Skeletal muscle satellite cell (primary cell): Measurements from ENCODE around the gene OPCML.

Experiments used
- H3K27me3 ChIP-seq: 2 replicates; pipeline ENCODE4 v1.7.0; 2013; ENCODE audit warnings: low read length; ENCODE audit not compliant: control insufficient read depth, insufficient read depth
- H3K36me3 ChIP-seq: 2 replicates; pipeline ENCODE4 v1.7.0; 2013; ENCODE audit warnings: mild to moderate bottlenecking, control low read depth, low read length; ENCODE audit not compliant: insufficient read depth
- H3K4me1 ChIP-seq: 2 replicates; pipeline ENCODE4 v1.7.0; 2013; ENCODE audit warnings: low read length; ENCODE audit not compliant: control insufficient read depth, insufficient read depth
- H3K4me2 ChIP-seq: 2 replicates; pipeline ENCODE4 v1.7.0; 2013; ENCODE audit warnings: mild to moderate bottlenecking, low read length
- H3K4me3 ChIP-seq: 2 replicates; pipeline ENCODE4 v1.7.0; 2013; ENCODE audit warnings: low read length
- H3K9ac ChIP-seq: 2 replicates; pipeline ENCODE4 v1.7.0; 2013; ENCODE audit warnings: mild to moderate bottlenecking, low read depth, low read length, moderate library complexity
- H3K9me3 ChIP-seq: replicated peaks from 2 replicates; pipeline ENCODE4 v1.7.0; 2013; ENCODE audit warnings: mild to moderate bottlenecking, control low read depth, low read length

Gene OPCML

DNA sequence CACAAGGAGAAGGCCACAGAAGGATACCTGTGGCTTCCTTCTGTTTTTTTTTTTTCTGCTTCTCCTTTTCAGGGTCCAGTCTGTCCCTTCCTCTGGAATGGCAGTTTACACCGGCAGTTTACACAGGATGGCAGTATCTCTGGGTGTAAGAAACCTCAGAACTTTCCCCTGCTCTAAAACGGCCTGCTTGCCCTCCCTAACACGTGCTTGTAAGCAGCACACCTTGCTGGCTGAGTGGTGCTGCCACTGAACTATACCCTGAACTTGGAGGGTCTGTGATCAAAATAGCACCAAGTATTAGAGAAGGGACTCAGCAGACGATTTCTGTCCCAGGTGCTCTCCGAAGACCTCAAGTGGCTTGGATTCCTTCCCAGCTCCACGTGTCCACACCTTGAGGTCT is 904 bp upstream of the OPCML start:
- no peak overlapping the region for H3K9ac ChIP-seq

DNA sequence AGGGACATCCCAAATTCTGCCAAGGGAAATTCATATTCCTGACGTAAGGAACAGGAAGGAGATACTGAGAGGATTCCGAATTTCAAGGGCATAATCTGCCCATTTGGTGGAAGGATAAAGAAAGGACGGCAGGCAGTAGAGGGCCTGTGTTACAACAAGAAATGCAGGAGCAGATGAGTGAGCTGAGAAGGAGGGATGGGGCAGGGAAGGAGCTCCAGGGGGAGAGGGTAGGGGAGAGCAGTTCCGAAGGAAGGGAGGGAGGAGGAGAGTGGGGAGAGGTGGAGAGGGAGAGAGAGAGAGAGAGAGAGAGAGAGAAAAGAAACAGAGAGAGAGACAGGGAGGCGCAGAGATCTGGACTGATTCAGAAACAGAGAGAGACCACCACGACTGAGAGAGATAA is 843 bp downstream of the OPCML start:
- Histone ChIP-seq H3K36me3 (no peaks in the 10 kb centered on the region), H3K4me3 (no peak overlapping the region), H3K9ac (no peak overlapping the region), H3K4me1 (no peaks in the 10 kb centered on the region), H3K9me3 (peaks cover 22% of the 10 kb centered on the region), H3K27me3 (no peaks in the 10 kb centered on the region), H3K4me2 (no peak overlapping the region)

More for the DNA sequence above, 904 bp upstream of the OPCML start:
- no peaks in the 10 kb centered on the region for H3K36me3 ChIP-seq
- H3K4me1 ChIP-seq, result no peaks in the 10 kb centered on the region
- peaks cover 15% of the 10 kb centered on the region for H3K9me3 ChIP-seq
- no peak overlapping the region for H3K4me3 ChIP-seq
- H3K27me3 ChIP-seq, result no peaks in the 10 kb centered on the region
- no peak overlapping the region for H3K4me2 ChIP-seq

DNA sequence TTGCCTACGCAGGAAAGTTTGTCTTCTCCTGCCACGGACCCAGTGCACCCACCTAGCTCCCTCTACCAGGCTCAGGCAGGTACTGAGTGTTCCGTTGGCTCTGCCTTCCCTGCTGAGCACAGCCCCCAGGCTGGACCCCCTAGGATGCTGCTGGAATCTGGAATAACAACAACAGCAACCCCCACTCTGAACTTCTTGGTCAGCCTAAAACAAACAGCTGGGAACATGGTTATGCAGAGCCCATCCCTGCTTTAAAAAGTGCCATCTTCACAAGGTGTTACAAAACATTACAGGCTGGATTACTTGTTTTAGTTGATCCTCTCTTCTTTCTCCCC is 1.8 kb downstream of the OPCML start:
- H3K36me3 ChIP-seq, result no peaks in the 10 kb centered on the region
- H3K4me3 ChIP-seq, result no peak overlapping the region
- no peaks in the 10 kb centered on the region for H3K27me3 ChIP-seq
- H3K4me2 ChIP-seq, result no peak overlapping the region
- no peaks in the 10 kb centered on the region for H3K4me1 ChIP-seq
- peaks cover 28% of the 10 kb centered on the region for H3K9me3 ChIP-seq
- no peak overlapping the region for H3K9ac ChIP-seq

DNA sequence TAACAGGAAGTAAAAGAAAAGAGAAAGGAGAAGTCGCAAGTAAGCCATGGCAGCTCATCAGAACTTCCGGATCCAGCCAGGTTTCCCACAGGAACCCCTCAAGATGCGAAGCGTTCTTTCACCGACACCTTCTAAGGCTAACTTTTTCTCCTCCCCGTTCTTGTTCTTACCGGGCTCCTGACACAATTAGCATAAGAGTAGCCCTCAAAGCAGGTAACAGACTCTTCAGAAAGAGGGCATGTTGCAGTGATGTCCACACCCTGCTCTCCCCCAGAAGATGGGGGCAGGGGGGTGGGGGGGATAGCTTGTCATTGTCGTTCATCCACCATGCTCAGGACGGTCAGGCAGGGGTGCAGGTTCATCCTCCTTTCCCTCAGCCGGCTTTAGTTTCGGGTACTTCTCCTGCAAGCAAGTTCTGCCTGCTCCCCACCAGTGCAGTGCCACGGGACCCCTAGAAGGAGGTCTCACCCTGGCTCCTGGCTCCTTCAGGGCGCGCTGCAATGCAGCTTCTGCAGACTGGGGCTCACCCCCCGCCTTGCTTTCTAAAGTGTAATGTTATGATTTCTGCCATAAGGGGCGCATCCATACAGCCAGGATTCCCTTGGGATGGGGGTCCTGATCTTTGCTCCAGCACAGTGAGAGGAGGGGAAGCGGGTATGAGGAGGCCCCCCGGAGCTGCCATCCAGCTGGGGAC is 2.3 kb downstream of the OPCML start:
- Histone ChIP-seq H3K27me3 (no peaks in the 10 kb centered on the region), H3K9me3 (peaks cover 28% of the 10 kb centered on the region), H3K36me3 (no peaks in the 10 kb centered on the region), H3K4me3 (no peak overlapping the region), H3K9ac (no peak overlapping the region), H3K4me2 (no peak overlapping the region), H3K4me1 (no peaks in the 10 kb centered on the region)

DNA sequence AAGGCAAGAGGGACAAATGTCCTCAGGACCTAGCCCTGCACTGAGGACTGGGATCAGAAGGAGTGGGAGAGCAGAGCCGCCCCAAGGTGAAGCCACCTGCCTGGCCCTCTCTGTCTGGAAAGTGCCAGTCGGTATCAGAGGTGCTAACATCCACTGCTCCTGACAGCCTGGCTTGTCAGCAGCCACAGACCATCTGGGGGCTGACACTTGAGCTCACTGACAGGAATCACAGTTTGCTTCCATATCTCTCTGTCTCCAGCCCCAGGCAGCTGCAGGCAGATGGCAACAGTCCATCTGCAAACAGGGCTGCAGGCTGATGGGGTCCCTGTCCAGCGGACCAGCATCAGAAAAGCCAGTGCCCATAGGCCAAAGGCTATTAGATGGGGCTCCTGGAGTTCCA is 5.5 kb downstream of the OPCML start:
- Histone ChIP-seq H3K27me3 (no peaks in the 10 kb centered on the region), H3K4me2 (no peak overlapping the region), H3K36me3 (no peaks in the 10 kb centered on the region)

DNA sequence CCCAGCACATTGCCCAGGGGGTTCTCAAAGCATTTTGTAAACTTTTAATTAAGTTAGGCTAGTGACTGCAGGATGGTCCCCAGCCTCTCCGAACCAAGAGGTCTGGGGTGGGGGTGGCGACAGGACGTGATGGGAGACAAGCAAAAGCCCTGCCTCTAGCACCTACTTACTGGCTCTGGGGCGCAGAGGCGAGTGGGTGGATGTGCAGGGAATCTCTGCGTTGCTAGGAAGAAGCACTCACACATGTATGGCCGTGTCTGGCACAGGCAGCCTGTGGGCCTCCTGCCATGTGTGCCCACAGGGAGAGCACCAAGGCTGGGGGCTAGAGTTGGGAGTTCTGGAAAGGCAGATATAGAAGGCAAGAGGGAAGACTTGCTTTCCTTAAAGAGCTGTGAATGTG is 6.3 kb downstream of the OPCML start:
- no peak overlapping the region for H3K4me3 ChIP-seq
- no peak overlapping the region for H3K4me2 ChIP-seq

More for the DNA sequence above, 5.5 kb downstream of the OPCML start:
- Histone ChIP-seq H3K9me3 (peaks cover 32% of the 10 kb centered on the region), H3K9ac (no peak overlapping the region), H3K4me1 (no peaks in the 10 kb centered on the region), H3K4me3 (no peak overlapping the region)

DNA sequence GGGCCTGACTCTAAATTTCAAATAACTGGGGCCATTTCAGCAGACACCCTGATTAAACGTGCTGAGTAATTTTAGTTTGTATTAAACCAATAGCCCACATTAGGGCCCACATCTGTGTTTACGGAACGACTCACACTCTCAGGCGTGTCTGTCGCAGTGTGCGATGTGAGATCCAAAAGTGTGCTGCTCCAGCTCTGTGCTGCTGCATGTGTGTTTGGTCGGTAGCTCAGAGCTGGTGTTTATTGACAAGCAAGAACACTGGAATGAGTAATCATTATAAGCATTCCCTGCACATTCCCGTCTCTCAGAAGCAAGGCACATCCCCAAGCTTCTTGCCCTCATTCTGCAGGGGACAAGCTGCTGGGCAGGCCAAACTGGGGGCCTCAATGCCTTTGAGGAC is 7.8 kb downstream of the OPCML start:
- Histone ChIP-seq H3K4me2 (no peak overlapping the region), H3K27me3 (no peaks in the 10 kb centered on the region), H3K9me3 (peaks cover 38% of the 10 kb centered on the region), H3K36me3 (no peaks in the 10 kb centered on the region), H3K9ac (no peak overlapping the region), H3K4me1 (no peaks in the 10 kb centered on the region), H3K4me3 (no peak overlapping the region)

More for the DNA sequence above, 6.3 kb downstream of the OPCML start:
- Histone ChIP-seq H3K27me3 (no peaks in the 10 kb centered on the region), H3K9ac (no peak overlapping the region), H3K9me3 (peaks cover 32% of the 10 kb centered on the region), H3K4me1 (no peaks in the 10 kb centered on the region), H3K36me3 (no peaks in the 10 kb centered on the region)

DNA sequence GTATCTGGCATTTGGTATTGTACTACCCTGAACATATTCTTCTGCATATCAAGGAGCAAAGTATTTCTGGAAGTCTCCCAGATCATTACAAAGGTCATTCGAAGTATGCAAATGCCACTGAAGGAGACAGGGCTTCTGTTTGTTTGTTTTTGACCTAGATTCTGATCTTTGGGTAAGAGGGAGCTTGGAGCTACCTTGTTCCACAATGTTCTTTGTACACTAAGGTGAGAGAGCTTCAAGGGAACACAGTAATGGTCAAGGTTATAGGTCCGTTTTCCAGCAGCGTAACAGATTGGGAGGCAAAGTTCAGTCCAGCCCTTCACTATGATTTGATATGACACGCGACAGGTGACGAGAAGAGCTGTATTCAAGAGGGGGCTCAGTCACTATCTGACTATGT is 10.0 kb downstream of the OPCML start:
- peaks cover 43% of the 10 kb centered on the region for H3K9me3 ChIP-seq
- no peaks in the 10 kb centered on the region for H3K4me1 ChIP-seq
- no peak overlapping the region for H3K4me3 ChIP-seq

DNA sequence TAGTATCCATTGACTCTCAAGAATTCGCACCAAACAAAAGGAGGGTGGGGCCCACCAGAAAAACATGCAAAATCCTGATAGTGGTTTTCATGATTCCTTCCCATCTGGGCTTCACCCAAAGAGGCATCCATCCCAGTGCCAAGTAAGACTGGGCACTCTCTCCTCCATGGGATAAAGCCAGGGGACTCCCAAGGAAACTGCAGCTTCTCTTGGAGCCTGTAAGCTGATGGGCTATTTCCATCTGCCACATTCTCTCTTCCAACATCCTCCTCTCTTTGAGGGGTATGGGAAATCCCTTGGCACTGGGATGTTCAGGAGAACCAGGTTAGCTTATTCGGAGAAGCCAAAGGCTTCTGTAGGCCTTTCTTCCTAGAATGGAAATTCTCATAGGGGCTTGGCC is 10.8 kb downstream of the OPCML start:
- peaks cover 40% of the 10 kb centered on the region for H3K9me3 ChIP-seq
- no peaks in the 10 kb centered on the region for H3K4me1 ChIP-seq
- H3K9ac ChIP-seq, result no peak overlapping the region
- no peak overlapping the region for H3K4me2 ChIP-seq
- no peaks in the 10 kb centered on the region for H3K27me3 ChIP-seq
- no peaks in the 10 kb centered on the region for H3K36me3 ChIP-seq
- no peak overlapping the region for H3K4me3 ChIP-seq

More for the DNA sequence above, 10.0 kb downstream of the OPCML start:
- H3K36me3 ChIP-seq, result no peaks in the 10 kb centered on the region
- no peak overlapping the region for H3K4me2 ChIP-seq
- H3K27me3 ChIP-seq, result no peaks in the 10 kb centered on the region
- no peak overlapping the region for H3K9ac ChIP-seq

DNA sequence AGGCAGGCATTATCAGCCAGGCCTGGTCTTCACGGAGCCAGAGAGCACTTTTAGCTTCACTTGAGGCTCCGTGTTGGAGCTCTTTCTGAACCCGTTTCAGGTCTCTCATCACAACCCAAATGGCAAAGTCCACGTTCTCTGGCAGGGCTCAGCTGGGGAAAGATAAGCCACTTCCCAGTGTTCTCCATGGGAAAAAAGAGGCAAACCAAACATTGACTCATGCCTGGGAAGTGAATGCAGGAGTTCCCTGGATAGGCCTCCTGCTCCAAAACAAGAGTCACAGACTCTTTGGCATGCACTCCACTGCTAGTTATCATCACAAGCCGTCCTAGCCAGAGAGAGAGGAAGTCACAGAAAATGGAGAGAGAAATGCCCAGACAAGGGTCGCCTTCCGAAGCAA is 11.6 kb downstream of the OPCML start:
- H3K4me1 ChIP-seq, result no peaks in the 10 kb centered on the region
- H3K9me3 ChIP-seq, result peaks cover 33% of the 10 kb centered on the region
- H3K9ac ChIP-seq, result no peak overlapping the region
- H3K4me2 ChIP-seq, result no peak overlapping the region
- no peak overlapping the region for H3K4me3 ChIP-seq
- H3K27me3 ChIP-seq, result no peaks in the 10 kb centered on the region
- H3K36me3 ChIP-seq, result no peaks in the 10 kb centered on the region

DNA sequence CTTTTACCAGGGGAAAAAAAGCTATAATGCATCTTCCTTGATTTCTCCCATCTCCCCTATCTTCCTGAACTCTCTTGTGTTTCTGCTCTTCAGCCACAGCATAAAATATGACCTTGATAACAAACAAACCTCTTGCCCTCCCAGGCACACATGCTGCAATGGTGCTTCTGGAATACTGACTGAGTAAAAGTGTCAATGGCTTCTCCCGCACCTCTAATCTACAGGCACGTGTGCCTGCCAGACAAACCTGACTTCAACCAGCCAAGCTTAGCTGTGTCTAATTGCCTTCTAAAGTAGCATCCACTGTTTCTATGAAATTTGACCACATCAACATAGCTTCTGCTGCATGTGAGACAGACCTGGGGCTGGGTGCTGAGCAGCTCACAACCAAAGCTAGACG is 12.7 kb downstream of the OPCML start:
- no peak overlapping the region for H3K9ac ChIP-seq
- H3K4me2 ChIP-seq, result no peak overlapping the region
- no peaks in the 10 kb centered on the region for H3K36me3 ChIP-seq
- H3K4me3 ChIP-seq, result no peak overlapping the region
- no peaks in the 10 kb centered on the region for H3K4me1 ChIP-seq
- no peaks in the 10 kb centered on the region for H3K27me3 ChIP-seq
- peaks cover 32% of the 10 kb centered on the region for H3K9me3 ChIP-seq

DNA sequence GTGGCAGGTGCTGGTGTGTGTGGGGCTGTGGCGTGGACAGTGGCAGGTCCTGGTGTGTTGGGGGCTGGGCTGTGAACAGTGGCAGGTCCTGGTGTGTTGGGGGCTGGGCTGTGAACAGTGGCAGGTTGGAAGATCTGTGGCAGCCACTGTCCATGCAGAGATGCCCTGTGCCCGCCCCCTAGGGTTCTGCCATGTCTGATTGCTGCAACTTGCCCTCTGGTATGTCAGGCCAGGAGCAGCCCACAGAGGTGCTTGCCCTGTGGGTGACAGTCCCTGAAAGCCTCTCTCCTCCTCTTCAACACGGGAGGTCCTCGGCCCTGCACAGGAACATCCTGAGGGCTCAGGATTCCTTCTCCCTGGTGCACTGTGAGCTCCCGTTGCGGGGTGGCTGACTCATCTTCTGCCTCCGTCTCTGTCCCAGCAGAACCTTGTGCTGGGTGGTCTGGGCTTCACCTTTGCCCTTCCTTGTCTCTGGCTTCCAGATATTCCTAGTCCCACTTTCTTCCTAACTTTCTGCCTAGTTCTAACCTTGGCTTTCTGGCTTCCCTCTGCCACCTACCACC is 13.5 kb downstream of the OPCML start:
- Histone ChIP-seq H3K9me3 (peaks cover 32% of the 10 kb centered on the region), H3K36me3 (no peaks in the 10 kb centered on the region), H3K4me2 (no peak overlapping the region), H3K4me3 (no peak overlapping the region), H3K9ac (no peak overlapping the region), H3K27me3 (no peaks in the 10 kb centered on the region), H3K4me1 (no peaks in the 10 kb centered on the region)
